ENCODE results near the gene KCNK4. TPM values are rescaled to one million over a fixed set of nuclear protein-coding genes. Genes with fewer than 3 reads are reported as not detected.
A peak's percentile ranks its signal among the peaks of the same experiment; 100 is the strongest.

KCNK4 gene
- total RNA-seq, 1 donor from 2014 or later, result 0.36 TPM

DNA sequence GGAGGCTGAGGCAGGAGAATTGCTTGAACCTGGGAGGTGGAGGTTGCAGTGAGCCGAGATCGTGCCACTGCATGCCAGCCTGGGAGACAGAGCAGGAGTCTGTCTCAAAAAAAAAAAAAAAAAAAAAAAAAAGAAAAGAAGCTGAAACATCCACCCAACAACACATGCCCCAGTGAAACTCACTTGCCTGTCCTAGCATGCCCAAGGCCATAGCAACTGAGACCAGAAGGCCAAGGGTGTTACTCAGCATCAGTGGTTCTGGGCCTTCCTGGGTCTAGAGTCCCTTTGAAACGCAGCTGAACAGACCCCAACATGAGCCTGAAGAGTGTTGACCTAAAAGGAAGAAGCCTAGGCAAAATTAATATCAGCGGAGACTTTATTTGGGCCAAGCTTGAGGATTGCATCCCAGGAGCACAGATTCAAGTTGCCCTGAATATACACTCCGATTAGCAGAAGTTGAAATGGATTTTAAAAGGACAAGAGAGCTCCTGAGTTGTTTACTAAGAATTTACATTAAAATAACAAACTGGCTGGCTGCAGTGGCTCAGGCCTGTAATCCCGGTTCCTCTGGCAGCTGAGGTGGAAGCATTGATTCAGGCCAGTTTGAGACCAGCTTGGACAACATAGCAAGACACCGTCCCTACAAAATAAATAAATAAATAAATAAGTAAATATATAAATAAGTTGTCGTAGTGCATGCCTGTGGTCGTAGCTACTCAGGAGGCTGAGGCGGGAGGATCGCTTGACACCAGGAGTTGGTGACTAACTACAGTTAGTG is 33.8 kb downstream of the KCNK4 start:
- TF ChIP-seq CTCF (IDR thresholded peaks at IDR 0.05; ENCODE audit: unreplicated experiment), result no peak
- Mint-ChIP-seq H3K27ac (ENCODE audit: unreplicated experiment) (no peak overlapping the region), H3K4me1 (ENCODE audit: unreplicated experiment) (peaks cover 9% of the 10 kb centered on the region), H3K27me3 (ENCODE audit: unreplicated experiment) (peaks cover 5% of the 10 kb centered on the region), H3K36me3 (ENCODE audit: low read depth, unreplicated experiment) (peaks cover 18% of the 10 kb centered on the region), H3K4me3 (ENCODE audit: unreplicated experiment) (no peak overlapping the region), H3K9me3 (ENCODE audit: unreplicated experiment) (no peaks in the 10 kb centered on the region)
- DNase-seq (ENCODE audit: low spot score), result no peak

GRCh38 chr11:64327375-64327774 is 36.3 kb downstream of the KCNK4 start:
- Mint-ChIP-seq H3K4me3 (ENCODE audit: unreplicated experiment) (no peak overlapping the region), H3K27me3 (ENCODE audit: unreplicated experiment) (peaks cover 1% of the 10 kb centered on the region), H3K4me1 (ENCODE audit: unreplicated experiment) (peaks cover 6% of the 10 kb centered on the region), H3K9me3 (ENCODE audit: unreplicated experiment) (no peaks in the 10 kb centered on the region), H3K36me3 (ENCODE audit: low read depth, unreplicated experiment) (no peaks in the 10 kb centered on the region), H3K27ac (ENCODE audit: unreplicated experiment) (no peak overlapping the region)
- no peak for TF ChIP-seq CTCF (IDR thresholded peaks at IDR 0.05; ENCODE audit: unreplicated experiment)
- DNase-seq (ENCODE audit: low spot score), result no peak

- no peak overlapping the region for H3K4me3 Mint-ChIP-seq (ENCODE audit: unreplicated experiment)
- H3K9me3 Mint-ChIP-seq (ENCODE audit: unreplicated experiment), result no peaks in the 10 kb centered on the region
- peaks cover 1% of the 10 kb centered on the region for H3K27me3 Mint-ChIP-seq (ENCODE audit: unreplicated experiment)
- H3K4me1 Mint-ChIP-seq (ENCODE audit: unreplicated experiment), result peaks cover 6% of the 10 kb centered on the region
- no peak overlapping the region for H3K27ac Mint-ChIP-seq (ENCODE audit: unreplicated experiment)
- TF ChIP-seq CTCF (IDR thresholded peaks at IDR 0.05; ENCODE audit: unreplicated experiment), result no peak
- H3K36me3 Mint-ChIP-seq (ENCODE audit: low read depth, unreplicated experiment), result no peaks in the 10 kb centered on the region
- no peak for DNase-seq (ENCODE audit: low spot score)
These were observed 36.9 kb downstream of the KCNK4 start for GRCh38 chr11:64327993-64328392.

DNA sequence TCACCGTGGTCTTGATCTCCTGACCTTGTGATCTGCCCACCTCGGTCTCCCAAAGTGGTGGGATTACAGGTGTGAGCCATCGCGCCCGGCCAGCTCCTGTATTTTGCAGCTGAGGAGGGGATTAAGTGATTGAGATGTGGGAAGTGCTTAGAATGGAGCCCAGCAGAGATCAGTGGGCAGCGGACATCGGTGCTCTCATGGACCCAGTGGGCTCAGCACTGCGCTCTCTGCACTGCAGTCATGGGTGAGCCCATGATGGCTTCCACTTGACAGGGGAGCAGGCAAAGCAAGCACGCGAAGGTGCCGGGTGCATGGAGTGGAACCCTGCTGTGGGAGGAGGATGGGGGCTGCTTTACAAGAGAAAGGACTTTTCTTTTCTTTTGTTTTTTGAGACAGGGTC is 39.8 kb downstream of the KCNK4 start:
- H3K4me3 Mint-ChIP-seq (ENCODE audit: unreplicated experiment), result no peak overlapping the region
- H3K36me3 Mint-ChIP-seq (ENCODE audit: low read depth, unreplicated experiment), result no peaks in the 10 kb centered on the region
- no peaks in the 10 kb centered on the region for H3K4me1 Mint-ChIP-seq (ENCODE audit: unreplicated experiment)
- no peaks in the 10 kb centered on the region for H3K9me3 Mint-ChIP-seq (ENCODE audit: unreplicated experiment)
- TF ChIP-seq CTCF (IDR thresholded peaks at IDR 0.05; ENCODE audit: unreplicated experiment), result no peak
- no peak for DNase-seq (ENCODE audit: low spot score)
- H3K27me3 Mint-ChIP-seq (ENCODE audit: unreplicated experiment), result peaks cover 4% of the 10 kb centered on the region
- H3K27ac Mint-ChIP-seq (ENCODE audit: unreplicated experiment), result no peak overlapping the region

DNA sequence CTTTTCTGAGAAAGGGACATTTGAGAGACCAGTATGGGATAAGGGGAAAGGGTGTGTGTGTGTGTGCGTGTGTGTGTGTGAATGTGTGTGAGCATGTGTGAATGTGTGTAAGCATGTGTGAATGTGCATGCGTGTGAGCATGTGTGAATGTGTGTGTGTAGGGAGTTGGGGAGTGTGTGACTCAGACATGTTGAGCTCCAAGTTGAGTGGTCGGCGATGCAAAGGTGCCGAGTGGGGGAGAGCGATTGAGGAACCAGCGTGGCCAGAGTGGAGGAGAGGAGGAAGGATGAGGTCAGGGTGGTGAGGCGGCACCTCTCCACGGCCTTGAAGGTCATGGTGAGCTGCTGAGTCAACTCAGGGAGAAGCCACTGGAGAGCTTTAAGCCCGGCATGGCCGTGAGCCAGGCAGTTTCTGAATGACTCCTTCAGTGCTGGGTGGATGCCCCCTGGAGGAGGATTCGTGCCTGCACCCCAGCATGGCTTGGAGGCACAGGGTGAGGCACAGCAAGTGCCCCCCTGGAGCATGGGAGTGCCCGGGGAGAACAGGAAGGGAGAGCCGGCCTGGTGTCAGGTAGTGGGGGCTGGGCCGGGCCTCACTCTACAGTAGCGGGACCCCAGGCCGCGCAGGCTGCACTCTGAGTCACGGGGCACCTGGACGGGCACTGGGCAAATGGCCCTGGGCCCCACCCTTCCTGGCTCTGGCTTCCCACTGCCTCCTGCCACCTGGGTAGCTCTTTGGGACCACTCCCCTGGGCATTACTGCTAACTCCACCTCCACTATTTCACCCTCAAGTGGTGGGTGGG is 40.7 kb downstream of the KCNK4 start:
- H3K4me1 Mint-ChIP-seq (ENCODE audit: unreplicated experiment), result no peaks in the 10 kb centered on the region
- H3K4me3 Mint-ChIP-seq (ENCODE audit: unreplicated experiment), result no peak overlapping the region
- no peaks in the 10 kb centered on the region for H3K36me3 Mint-ChIP-seq (ENCODE audit: low read depth, unreplicated experiment)
- peaks cover 4% of the 10 kb centered on the region for H3K27me3 Mint-ChIP-seq (ENCODE audit: unreplicated experiment)
- DNase-seq (ENCODE audit: low spot score), result peak; percentile 51
- TF ChIP-seq CTCF (IDR thresholded peaks at IDR 0.05; ENCODE audit: unreplicated experiment), result peak; percentile 24
- H3K27ac Mint-ChIP-seq (ENCODE audit: unreplicated experiment), result no peak overlapping the region
- no peaks in the 10 kb centered on the region for H3K9me3 Mint-ChIP-seq (ENCODE audit: unreplicated experiment)
